ENCODE results near the gene CCDC80.

Gene CCDC80

DNA sequence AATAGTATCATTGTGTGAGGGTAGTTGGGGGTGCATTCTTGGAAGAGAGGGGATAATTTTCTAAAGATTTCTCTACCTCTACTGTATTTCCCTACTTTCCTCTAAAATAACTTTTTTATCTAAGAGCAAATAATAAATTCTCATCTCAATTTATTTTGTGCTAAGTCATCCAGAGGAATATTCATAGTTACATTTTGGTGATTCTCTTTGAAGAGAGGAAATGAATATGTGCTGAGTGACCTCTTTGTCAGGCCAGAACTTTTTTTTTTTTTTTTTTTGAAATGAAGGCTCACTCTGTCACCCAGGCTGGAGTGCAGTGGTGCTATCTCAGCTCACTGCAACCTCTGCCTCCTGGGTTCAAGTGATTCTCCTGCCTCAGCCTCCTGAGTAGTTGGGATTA is 15.1 kb upstream of the CCDC80 start:
- no peak for DNase-seq

DNA sequence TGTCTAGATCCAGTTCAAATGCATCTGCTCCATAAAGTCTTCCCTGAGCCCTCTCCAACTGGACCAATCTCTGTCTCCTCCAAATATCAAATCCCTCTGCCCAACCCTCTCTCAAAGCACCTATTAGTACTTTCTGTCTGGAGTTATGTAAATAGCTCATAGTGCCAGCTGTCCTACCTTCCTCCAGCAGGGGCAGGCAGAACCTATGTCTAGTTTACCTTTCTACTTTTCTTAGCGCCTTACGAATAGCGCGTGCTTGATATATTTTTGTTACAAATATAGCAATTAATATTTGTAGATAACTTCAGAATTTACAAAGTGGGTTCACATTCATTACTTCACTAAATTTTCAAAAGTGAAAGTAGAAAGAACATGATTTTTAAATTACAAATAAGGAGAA is 14.0 kb upstream of the CCDC80 start:
- no peak for DNase-seq

- DNase-seq = no peak
Observed at GRCh38 chr3:112654492-112654891, 13.5 kb upstream of the CCDC80 start.

GRCh38 chr3:112653881-112654300 is 12.9 kb upstream of the CCDC80 start:
- DNase-seq = no peak

DNA sequence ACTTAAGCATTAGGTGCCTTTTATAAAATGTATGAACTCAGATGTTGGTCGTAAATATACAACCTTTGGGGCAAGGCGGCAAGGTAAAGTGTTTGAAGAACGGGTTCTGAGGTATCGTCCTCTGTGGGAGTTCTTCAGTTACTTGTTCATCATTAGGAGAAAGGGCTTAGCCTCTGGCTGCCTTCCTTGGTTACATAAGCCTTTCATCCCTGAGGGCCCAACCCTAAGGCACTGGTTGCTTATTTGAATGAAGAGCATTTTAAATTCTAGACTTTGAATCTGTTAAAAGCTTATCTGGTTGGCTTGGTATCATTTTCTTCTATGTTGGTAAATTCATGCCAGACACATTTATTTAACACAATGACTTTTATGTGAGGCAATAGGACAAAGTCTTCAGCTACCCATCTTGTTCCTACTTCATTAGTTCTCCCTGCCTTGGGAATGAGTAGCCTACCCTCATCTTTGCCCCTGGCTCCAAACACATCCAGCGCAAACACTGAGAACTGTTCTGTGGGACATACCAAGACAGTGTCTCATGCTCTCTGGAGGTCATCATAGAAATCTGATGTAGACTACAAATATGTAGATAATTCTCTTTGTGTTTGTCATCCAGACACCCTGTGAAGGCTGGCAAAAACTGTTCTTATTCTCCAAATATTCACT is 12.4 kb upstream of the CCDC80 start:
- no peak for DNase-seq

DNA sequence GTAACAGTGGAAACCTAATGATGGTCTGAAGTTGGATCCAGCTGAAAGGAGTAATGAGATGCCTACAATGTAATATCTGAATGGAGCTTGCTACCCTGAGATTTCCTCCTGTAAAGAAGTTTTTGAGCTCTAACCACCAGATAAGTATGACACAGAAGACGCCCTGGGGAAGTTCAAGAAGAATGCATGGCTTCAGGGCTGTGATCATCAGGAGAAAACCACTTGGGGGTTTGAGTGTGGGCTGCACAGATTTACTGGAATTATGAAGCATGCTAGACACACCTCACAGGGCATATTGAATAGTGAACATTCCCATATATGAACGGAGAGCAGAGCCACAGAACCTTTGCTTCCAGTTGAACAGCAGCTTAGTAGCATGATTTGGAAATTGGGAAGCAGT is 10.6 kb upstream of the CCDC80 start:
- no peak for DNase-seq

- no peak for DNase-seq
Observed at GRCh38 chr3:112651071-112651470, 10.1 kb upstream of the CCDC80 start.

- DNase-seq = no peak
Observed at GRCh38 chr3:112650482-112650881, 9.5 kb upstream of the CCDC80 start.

DNA sequence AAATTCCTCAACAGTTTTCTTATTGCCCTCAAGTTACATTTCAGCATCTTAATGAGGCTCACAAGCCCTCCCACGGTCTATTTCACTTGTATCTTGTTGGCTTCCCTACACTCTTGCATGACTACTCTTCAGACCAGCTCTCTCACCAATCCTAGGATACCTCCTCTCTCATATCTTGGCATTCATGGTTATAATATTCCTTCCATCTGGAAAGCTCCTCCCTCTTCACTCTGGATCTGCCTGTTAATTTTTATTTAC is 8.5 kb upstream of the CCDC80 start:
- DNase-seq = no peak

GRCh38 chr3:112647122-112647521 is 6.2 kb upstream of the CCDC80 start:
- no peak for DNase-seq

DNA sequence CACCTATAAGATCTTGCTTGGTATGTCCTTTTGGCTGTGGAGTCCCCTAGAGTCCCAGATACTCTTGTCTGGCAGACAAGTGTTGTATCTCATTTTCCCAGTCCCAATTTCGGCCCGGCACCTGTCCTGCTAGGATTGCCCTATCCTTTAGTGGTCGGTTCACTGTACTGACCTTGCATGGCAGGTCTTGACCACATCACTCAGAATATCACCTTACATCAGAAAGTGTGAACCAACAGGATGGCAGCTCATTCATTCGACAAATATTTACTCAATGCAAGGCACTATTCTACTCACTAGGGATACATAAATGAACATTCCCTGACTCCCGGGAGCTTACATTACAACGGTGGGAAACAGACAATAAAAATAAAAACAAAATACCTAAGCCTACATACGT is 5.7 kb upstream of the CCDC80 start:
- no peak for DNase-seq

GRCh38 chr3:112644453-112644852 is 3.5 kb upstream of the CCDC80 start:
- DNase-seq = no peak

DNA sequence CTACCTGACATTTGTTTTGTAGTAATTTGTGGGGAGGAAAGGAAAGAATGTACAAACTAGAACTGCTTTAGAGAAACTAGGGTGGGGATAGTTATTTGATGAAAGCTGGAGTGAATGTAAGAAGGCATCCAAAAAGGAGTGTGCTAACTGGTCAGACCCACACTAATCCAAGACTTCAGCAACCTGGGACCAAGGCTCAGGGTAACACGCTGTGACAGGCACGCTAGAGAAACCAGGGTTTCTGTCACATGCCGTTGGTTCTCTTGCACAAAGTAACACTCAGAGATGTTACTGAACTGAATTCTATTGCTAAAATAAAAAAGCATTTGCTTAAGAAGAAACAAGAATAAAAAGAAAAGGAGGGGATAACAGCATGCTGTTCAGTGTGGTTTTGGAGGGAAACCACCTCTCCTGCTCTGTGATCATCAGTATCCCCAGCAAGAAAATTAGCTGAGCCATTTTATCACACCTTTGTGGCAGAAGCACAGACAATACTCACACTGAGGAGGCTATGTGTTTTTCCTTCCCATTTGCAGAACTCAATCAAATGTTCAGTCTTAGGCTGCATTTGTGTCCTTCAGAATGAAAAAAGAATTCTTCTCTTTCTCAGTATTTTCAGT is 2.8 kb upstream of the CCDC80 start:
- DNase-seq = no peak

GRCh38 chr3:112642912-112643506 is 2.1 kb upstream of the CCDC80 start:
- peak; percentile 69 to 76 for DNase-seq

DNA sequence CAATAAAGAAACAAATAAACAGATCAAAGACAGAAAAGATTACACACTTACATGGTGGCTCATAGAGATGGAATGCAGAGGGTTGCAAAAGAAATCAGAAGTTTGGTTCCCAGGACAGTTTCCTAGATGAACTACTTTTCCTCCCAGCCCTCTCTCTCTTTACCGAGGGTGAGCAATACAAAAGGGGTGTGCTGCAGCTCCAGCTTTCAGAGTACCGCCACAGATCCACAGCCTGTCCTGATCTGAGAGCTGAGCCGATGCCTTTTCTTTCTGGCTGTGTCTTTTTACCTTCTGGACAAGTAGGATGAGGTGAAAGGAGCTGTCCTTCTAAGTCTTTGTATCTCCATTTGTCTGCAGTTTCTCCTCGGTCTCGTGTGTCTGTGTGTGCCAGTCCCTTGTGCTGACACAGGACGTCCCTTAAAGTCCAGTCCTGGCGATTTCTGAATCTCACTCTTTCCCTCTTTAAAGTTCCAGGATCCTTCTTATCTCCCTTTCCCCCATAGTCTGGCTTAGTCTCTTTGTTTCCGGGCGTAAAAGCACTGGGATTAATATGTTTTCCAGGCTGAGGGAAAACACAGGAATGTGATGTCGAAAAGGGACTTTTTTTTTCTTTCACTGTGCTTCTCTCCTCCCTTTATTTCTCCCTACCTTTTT is 540 bp downstream of the CCDC80 start:
- no peak for DNase-seq

- DNase-seq = no peak
Observed at GRCh38 chr3:112639455-112640225, 1.3 kb downstream of the CCDC80 start.

DNA sequence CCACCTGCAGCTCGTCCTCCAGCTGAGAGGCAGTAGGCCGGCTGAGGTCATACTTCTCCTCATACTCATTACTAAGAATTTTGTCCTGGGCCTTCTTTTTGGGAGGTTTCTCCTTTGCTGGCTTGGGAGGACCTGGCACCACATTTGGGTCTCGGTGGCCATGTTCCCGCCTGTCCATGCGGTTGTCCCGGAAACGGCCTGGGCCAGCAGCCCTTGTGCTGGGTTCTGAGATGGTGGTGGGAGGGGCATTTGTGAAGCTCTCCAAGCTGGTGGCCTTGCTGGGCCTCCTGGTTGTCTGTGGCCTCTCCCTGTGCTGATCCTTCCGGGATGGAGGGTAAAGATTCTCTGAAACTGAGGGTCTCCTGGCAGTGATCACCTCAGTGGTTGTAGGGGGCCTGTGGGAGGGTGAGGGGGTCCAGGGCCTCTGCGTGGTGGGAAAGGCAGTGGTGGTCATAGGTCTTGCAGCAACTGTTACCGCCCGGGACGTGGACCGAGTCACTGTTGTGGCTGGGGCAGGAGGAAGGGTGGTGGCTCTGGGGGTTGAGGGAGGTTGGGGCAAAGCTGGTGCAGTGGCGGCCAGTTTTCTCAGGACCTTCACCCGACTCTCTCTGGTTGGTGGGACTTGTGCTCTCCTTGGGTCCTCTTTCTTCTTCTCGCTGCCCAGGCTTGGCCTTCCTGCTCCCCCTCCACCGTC is 2.5 kb downstream of the CCDC80 start:
- DNase-seq = no peak

- DNase-seq = no peak
Observed at GRCh38 chr3:112637700-112638099, 3.2 kb downstream of the CCDC80 start.

DNA sequence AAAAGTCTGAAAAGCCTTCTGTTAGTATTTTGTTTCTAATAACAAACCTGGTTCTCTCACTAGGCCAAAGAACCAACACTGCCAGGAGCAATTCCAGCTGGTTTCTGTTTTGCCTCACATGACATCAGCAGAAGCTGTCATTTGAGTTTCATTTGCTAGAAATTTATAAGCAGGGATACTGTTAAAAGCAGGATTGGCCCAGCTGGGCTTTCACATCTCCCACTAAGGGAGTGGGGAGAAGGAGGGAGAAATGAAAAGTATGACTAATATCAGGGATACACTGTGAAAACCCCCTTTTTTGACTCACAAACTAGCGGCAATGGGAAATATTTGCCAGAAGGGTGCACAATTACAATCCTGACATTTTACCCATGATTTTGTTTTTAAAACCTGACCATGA is 5.3 kb downstream of the CCDC80 start:
- DNase-seq = no peak

GRCh38 chr3:112634786-112635541 is 6.0 kb downstream of the CCDC80 start:
- no peak for DNase-seq

DNA sequence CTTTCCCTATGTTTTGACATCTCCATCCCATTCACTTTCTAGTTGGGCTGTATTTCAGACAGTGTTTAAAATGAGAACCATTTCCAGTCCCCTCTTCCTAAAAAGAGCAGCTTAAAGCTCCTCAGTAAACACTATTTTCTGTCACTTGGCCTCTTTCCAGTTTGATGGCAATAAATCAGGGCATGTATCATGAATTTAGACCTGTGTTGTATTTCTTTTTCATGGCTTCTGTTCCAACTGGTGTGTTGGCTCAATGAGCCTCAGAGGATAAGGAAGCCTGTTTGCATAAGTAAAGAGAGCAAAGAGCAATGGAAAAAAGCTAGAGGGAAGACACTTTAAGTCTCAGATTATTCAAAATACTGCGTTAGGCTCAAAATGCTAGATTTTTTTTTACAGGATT is 7.2 kb downstream of the CCDC80 start:
- DNase-seq = no peak

DNA sequence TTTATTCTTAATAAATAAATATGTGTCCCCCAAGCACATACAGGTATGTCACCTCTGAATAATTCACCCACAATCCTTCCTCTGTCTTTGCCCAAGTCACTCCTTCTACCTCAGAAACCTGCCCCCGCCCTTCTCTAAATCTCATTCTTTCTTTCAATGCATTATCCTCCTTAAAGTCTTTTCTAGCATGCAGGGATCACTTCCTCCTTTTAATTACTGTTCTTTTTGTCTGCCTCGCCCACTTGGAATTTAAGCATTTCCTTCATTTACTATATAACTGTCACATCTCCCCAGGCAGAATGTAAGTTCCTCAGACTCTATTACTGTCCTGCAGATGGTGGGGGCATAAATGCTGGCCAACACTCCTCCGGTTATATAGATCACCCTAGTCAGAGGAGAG is 7.8 kb downstream of the CCDC80 start:
- DNase-seq = no peak

Measured in stimulated activated CD4-positive, alpha-beta T cell treated with anti-CD3 and anti-CD28 coated beads, Interleukin-4, amount 100 ng/mL, for 4 hours (primary cell).